ENCODE measurements around the gene DHPS.

DHPS gene

GRCh38 chr19:12641456-12641855 lies 40.2 kb downstream of the DHPS start:
- no peak for DNase-seq

GRCh38 chr19:12639901-12640613 lies 41.6 kb downstream of the DHPS start:
- no peak for DNase-seq

GRCh38 chr19:12638611-12639182 lies 43.0 kb downstream of the DHPS start:
- DNase-seq: no peak

- DNase-seq: no peak
Measured at GRCh38 chr19:12636631-12637030, 45.0 kb downstream of the DHPS start.

- DNase-seq: no peak
Measured at GRCh38 chr19:12629215-12629614, 52.5 kb downstream of the DHPS start.

- DNase-seq: no peak
Measured at GRCh38 chr19:12628040-12629022, 53.3 kb downstream of the DHPS start.

- no peak for DNase-seq
Measured at GRCh38 chr19:12626958-12627357, 54.7 kb downstream of the DHPS start.
